ENCODE measurements around the gene BMP7. TPM values are rescaled to one million over a fixed set of nuclear protein-coding genes. Genes with fewer than 3 reads are reported as not detected.

The BMP7 gene
- polyA plus RNA-seq, 1 experiment, result not detected

DNA sequence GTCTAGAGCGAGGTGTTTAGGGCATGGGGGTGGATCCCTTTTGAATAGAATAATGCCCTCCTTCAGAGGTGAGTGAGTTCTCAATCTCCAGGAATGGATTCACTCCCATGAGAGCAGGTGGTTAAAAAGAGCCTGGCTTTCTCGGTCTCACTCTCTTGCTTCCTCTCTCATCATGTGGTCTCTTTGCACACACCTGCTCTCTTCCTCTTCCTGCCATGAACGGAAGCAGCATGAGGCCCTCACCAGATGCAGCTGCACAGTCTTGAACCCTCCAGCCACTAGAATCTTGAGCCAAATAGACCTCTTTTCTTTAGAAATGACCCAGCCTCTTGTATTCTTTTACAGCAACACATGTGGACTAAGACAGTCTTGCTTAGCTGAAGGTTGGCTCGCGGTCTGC is 119.3 kb downstream of the BMP7 start:
- Histone ChIP-seq H3K36me3 (ENCODE audit: control insufficient read depth, insufficient read depth, low read length) (no peaks in the 10 kb centered on the region), H3K4me3 (ENCODE audit: low read depth, low read length) (no peak overlapping the region), H3K27me3 (ENCODE audit: control insufficient read depth, insufficient read depth, low read length) (peaks cover 5% of the 10 kb centered on the region)
- ChIA-PET POLR2A (no interaction called here), CTCF (no interaction called here)
- TF ChIP-seq, protein P1, sequence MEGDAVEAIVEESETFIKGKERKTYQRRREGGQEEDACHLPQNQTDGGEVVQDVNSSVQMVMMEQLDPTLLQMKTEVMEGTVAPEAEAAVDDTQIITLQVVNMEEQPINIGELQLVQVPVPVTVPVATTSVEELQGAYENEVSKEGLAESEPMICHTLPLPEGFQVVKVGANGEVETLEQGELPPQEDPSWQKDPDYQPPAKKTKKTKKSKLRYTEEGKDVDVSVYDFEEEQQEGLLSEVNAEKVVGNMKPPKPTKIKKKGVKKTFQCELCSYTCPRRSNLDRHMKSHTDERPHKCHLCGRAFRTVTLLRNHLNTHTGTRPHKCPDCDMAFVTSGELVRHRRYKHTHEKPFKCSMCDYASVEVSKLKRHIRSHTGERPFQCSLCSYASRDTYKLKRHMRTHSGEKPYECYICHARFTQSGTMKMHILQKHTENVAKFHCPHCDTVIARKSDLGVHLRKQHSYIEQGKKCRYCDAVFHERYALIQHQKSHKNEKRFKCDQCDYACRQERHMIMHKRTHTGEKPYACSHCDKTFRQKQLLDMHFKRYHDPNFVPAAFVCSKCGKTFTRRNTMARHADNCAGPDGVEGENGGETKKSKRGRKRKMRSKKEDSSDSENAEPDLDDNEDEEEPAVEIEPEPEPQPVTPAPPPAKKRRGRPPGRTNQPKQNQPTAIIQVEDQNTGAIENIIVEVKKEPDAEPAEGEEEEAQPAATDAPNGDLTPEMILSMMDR (IDR thresholded peaks at IDR 0.05; ENCODE audit: insufficient read depth, low read depth, low read length), result no peak
- DNase-seq (ENCODE audit: low read depth), result no peak

DNA sequence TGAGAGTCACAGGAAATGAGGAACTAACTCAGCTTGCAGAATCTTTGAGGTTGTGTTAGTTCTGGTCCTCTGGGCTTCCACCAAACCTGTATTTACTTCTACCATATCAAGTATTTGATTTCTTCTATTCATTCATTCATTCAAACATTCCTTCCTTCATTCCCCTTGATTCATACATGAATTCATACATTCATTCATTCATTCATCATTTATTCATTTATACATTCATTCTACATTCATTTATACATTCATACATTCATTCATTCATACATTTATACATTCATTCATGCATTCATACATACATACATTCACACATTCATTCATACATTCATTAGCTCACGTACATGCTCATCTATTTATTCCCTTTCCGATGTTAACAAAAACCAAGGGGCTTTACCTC is 120.3 kb downstream of the BMP7 start:
- TF ChIP-seq, protein P1 (IDR thresholded peaks at IDR 0.05; ENCODE audit: insufficient read depth, low read depth, low read length), result no peak
- no peaks in the 10 kb centered on the region for H3K36me3 ChIP-seq (ENCODE audit: control insufficient read depth, insufficient read depth, low read length)
- H3K27me3 ChIP-seq (ENCODE audit: control insufficient read depth, insufficient read depth, low read length), result peaks cover 7% of the 10 kb centered on the region
- no peak for DNase-seq (ENCODE audit: low read depth)
- no peak overlapping the region for H3K4me3 ChIP-seq (ENCODE audit: low read depth, low read length)
- POLR2A ChIA-PET, result no interaction called here
- CTCF ChIA-PET, result interaction anchor here (0.8 kb wide), 1 partner anchor 13 kb away, joined by 3 read pairs; no protein-coding TSS in a partner anchor

DNA sequence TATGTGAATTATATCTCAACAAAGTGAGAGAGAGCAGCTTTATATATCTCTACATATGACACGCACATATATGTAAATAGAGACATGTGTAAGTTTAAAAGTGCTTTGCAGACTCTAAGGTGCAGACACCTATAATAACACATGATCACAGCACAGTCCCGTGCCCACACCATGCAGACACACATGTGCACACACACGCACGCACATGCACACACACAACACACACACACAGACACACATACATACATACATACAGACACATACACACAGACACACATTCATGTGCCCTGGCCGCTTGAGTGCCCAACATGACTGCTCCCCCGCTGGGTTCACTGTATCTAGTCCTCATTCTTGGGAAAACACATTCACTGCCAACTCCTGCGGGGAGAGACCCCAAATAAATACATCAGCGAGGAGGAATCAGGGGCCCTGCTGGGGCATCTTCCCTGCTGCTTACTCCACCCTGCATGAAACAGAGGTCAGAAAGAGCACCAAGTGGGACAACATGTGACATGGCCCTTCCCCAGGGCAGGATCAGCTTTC is 121.3 kb downstream of the BMP7 start:
- no peaks in the 10 kb centered on the region for H3K36me3 ChIP-seq (ENCODE audit: control insufficient read depth, insufficient read depth, low read length)
- ChIA-PET CTCF (no interaction called here), POLR2A (no interaction called here)
- TF ChIP-seq, protein P1 (IDR thresholded peaks at IDR 0.05; ENCODE audit: insufficient read depth, low read depth, low read length), result no peak
- H3K27me3 ChIP-seq (ENCODE audit: control insufficient read depth, insufficient read depth, low read length), result peaks cover 7% of the 10 kb centered on the region
- no peak overlapping the region for H3K4me3 ChIP-seq (ENCODE audit: low read depth, low read length)
- DNase-seq (ENCODE audit: low read depth), result no peak

DNA sequence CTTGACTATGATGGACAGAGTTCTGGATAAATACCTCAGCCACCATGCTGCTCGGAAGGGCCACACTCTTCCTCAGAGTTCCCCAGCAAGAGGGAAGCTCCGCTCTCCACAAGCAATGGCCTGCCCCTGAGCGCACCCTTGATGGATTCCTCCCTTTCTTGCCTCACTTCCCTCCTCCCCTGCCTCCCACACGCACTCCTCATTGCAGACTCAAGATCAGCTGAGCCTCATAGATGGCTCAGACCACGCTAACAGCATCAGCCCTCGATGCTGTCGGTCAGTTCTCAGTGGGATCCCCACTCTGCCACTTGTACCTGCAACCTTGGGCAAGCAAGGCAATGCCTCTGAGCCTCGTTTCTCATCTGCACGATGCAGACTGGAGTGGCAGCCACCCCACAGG is 123.3 kb downstream of the BMP7 start:
- Histone ChIP-seq H3K36me3 (ENCODE audit: control insufficient read depth, insufficient read depth, low read length) (no peaks in the 10 kb centered on the region), H3K27me3 (ENCODE audit: control insufficient read depth, insufficient read depth, low read length) (peaks cover 7% of the 10 kb centered on the region), H3K4me3 (ENCODE audit: low read depth, low read length) (no peak overlapping the region)
- CTCF ChIA-PET, result no interaction called here
- TF ChIP-seq, protein P1 (IDR thresholded peaks at IDR 0.05; ENCODE audit: insufficient read depth, low read depth, low read length), result no peak
- no peak for DNase-seq (ENCODE audit: low read depth)
- POLR2A ChIA-PET, result no interaction called here

GRCh38 chr20:57142667-57143066 is 123.8 kb downstream of the BMP7 start:
- TF ChIP-seq, protein P1 (IDR thresholded peaks at IDR 0.05; ENCODE audit: insufficient read depth, low read depth, low read length), result no peak
- CTCF ChIA-PET, result no interaction called here
- Histone ChIP-seq H3K27me3 (ENCODE audit: control insufficient read depth, insufficient read depth, low read length) (peaks cover 7% of the 10 kb centered on the region), H3K36me3 (ENCODE audit: control insufficient read depth, insufficient read depth, low read length) (no peaks in the 10 kb centered on the region), H3K4me3 (ENCODE audit: low read depth, low read length) (no peak overlapping the region)
- no peak for DNase-seq (ENCODE audit: low read depth)
- POLR2A ChIA-PET, result no interaction called here
